ENCODE results near the gene CTNS.

Gene CTNS

GRCh38 chr17:3681057-3681456 lies 44.5 kb downstream of the CTNS start (continued):
- TF ChIP-seq, protein P1, sequence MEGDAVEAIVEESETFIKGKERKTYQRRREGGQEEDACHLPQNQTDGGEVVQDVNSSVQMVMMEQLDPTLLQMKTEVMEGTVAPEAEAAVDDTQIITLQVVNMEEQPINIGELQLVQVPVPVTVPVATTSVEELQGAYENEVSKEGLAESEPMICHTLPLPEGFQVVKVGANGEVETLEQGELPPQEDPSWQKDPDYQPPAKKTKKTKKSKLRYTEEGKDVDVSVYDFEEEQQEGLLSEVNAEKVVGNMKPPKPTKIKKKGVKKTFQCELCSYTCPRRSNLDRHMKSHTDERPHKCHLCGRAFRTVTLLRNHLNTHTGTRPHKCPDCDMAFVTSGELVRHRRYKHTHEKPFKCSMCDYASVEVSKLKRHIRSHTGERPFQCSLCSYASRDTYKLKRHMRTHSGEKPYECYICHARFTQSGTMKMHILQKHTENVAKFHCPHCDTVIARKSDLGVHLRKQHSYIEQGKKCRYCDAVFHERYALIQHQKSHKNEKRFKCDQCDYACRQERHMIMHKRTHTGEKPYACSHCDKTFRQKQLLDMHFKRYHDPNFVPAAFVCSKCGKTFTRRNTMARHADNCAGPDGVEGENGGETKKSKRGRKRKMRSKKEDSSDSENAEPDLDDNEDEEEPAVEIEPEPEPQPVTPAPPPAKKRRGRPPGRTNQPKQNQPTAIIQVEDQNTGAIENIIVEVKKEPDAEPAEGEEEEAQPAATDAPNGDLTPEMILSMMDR (tag by site-specific recombination; IDR thresholded peaks at IDR 0.05) = no peak
- TF ChIP-seq, protein P2, sequence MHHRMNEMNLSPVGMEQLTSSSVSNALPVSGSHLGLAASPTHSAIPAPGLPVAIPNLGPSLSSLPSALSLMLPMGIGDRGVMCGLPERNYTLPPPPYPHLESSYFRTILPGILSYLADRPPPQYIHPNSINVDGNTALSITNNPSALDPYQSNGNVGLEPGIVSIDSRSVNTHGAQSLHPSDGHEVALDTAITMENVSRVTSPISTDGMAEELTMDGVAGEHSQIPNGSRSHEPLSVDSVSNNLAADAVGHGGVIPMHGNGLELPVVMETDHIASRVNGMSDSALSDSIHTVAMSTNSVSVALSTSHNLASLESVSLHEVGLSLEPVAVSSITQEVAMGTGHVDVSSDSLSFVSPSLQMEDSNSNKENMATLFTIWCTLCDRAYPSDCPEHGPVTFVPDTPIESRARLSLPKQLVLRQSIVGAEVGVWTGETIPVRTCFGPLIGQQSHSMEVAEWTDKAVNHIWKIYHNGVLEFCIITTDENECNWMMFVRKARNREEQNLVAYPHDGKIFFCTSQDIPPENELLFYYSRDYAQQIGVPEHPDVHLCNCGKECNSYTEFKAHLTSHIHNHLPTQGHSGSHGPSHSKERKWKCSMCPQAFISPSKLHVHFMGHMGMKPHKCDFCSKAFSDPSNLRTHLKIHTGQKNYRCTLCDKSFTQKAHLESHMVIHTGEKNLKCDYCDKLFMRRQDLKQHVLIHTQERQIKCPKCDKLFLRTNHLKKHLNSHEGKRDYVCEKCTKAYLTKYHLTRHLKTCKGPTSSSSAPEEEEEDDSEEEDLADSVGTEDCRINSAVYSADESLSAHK (tag by site-specific recombination; IDR thresholded peaks at IDR 0.05) = no peak

DNA sequence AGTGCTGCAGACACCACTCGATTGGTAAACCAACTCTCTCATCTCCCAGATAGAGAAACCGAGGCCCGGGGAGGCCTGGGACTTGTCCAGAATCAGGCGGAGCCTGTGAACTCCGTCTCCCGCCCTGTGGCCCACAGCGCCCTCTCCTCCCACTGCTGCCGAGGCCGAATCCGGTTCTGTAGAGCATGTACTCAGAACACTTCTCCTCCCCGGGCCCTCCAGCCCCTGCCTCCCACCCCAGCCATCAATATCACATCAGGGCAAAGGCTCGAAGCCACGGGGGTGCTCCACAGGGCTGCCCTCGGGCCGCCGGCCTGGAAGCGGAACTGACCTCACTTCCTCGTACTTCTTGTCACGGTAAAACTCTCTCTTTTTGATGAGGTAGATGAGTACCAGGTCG lies 45.0 kb downstream of the CTNS start:
- no peak overlapping the region for H3K4me3 ChIP-seq (ENCODE audit: low read depth, low read length)
- H3K4me1 ChIP-seq (ENCODE audit: control insufficient read depth, insufficient read depth, low read length) = no peaks in the 10 kb centered on the region
- ChIA-PET CTCF (interaction anchor here (0.5 to 1.5 kb wide), 3 partner anchors 14 to 942 kb away, joined by 4 to 8 read pairs (median 5); partner anchors contain the start of gene P2RX5), POLR2A (interaction anchor here (0.5 kb wide), 1 partner anchor 47 kb away, joined by 3 read pairs; no protein-coding TSS in a partner anchor)
- H3K36me3 ChIP-seq (ENCODE audit: control insufficient read depth in 2 of 2, insufficient read depth in 1 of 2, low read length in 2 of 2) = no peaks in the 10 kb centered on the region
- no peak for TF ChIP-seq ZNF133 (tag by site-specific recombination; IDR thresholded peaks at IDR 0.05)
- no peak for TF ChIP-seq ZNF175 (tag by site-specific recombination; IDR thresholded peaks at IDR 0.05)
- no peak for TF ChIP-seq ZNF280D (tag by site-specific recombination; IDR thresholded peaks at IDR 0.05)
- TF ChIP-seq, protein P3, sequence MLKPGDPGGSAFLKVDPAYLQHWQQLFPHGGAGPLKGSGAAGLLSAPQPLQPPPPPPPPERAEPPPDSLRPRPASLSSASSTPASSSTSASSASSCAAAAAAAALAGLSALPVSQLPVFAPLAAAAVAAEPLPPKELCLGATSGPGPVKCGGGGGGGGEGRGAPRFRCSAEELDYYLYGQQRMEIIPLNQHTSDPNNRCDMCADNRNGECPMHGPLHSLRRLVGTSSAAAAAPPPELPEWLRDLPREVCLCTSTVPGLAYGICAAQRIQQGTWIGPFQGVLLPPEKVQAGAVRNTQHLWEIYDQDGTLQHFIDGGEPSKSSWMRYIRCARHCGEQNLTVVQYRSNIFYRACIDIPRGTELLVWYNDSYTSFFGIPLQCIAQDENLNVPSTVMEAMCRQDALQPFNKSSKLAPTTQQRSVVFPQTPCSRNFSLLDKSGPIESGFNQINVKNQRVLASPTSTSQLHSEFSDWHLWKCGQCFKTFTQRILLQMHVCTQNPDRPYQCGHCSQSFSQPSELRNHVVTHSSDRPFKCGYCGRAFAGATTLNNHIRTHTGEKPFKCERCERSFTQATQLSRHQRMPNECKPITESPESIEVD (tag by site-specific recombination; IDR thresholded peaks at IDR 0.05) = no peak
- TF ChIP-seq ZNF239 (tag by site-specific recombination; IDR thresholded peaks at IDR 0.05) = no peak
- no peak for TF ChIP-seq ZNF146 (tag by site-specific recombination; IDR thresholded peaks at IDR 0.05)
- no peak for TF ChIP-seq ZNF202 (tag by site-specific recombination; IDR thresholded peaks at IDR 0.05; ENCODE audit: borderline replicate concordance)
- TF ChIP-seq ATF2 (tag by site-specific recombination; IDR thresholded peaks at IDR 0.05; ENCODE audit: low read depth) = no peak
- TF ChIP-seq KLF9 (tag by site-specific recombination; IDR thresholded peaks at IDR 0.05; ENCODE audit: low read depth) = no peak
- no peak for TF ChIP-seq HOXC10 (CRISPR knock-in tag; IDR thresholded peaks at IDR 0.05)
- no peak for TF ChIP-seq ZBTB21 (tag by site-specific recombination; IDR thresholded peaks at IDR 0.05)
- TF ChIP-seq ZNF654 (tag by site-specific recombination; IDR thresholded peaks at IDR 0.05; ENCODE audit: low read depth) = no peak
- TF ChIP-seq PATZ1 (tag by site-specific recombination; IDR thresholded peaks at IDR 0.05) = no peak
- TF ChIP-seq REPIN1 (tag by site-specific recombination; IDR thresholded peaks at IDR 0.05; ENCODE audit: low read depth) = no peak
- no peak for TF ChIP-seq RBAK (tag by site-specific recombination; IDR thresholded peaks at IDR 0.05)
- no peak for TF ChIP-seq ZNF302 (tag by site-specific recombination; IDR thresholded peaks at IDR 0.05; ENCODE audit: low read depth)
- TF ChIP-seq ZNF157 (tag by site-specific recombination; IDR thresholded peaks at IDR 0.05) = no peak
- TF ChIP-seq HOXD13 (CRISPR knock-in tag; IDR thresholded peaks at IDR 0.05; ENCODE audit: borderline replicate concordance) = no peak
- H3K27ac ChIP-seq (ENCODE audit: extremely low read depth, low read depth, low read length) = no peak overlapping the region
- H3K9me3 ChIP-seq (ENCODE audit: control insufficient read depth, insufficient read depth, low read depth, low read length) = no peaks in the 10 kb centered on the region

All from HEK293 (cell line).